Lower lobe of right lung (tissue), 2 donors: ENCODE results near the gene PSMD13. TPM values are rescaled to one million over a fixed set of nuclear protein-coding genes. Genes with fewer than 3 reads are reported as not detected.

ENCODE experiments used
- ATAC-seq, 2 donors: fragments of 200-7000 bp; cut with Tn5 transposase; one replicate each; pipeline ENCODE4 v1.9.1; 2020 to 2022; ENCODE audit warnings: mild to moderate bottlenecking in 2 of 2, moderate library complexity in 2 of 2
- DNase-seq: peaks from one replicate; pipeline ENCODE4 v3.0.0-alpha.2; 2020
- H3K27ac ChIP-seq: fragments of 200-600 bp; one replicate; pipeline ENCODE4 v1.8.0; 2022
- H3K27me3 ChIP-seq: fragments of 200-600 bp; one replicate; pipeline ENCODE4 v1.8.0; 2022; ENCODE audit warnings: low read depth
- H3K36me3 ChIP-seq: fragments of 200-600 bp; one replicate; pipeline ENCODE4 v1.8.0; 2022; ENCODE audit warnings: mild to moderate bottlenecking
- H3K4me1 ChIP-seq: fragments of 200-600 bp; one replicate; pipeline ENCODE4 v1.8.0; 2022
- H3K4me3 ChIP-seq: fragments of 200-600 bp; one replicate; pipeline ENCODE4 v1.8.0; 2022; ENCODE audit warnings: mild to moderate bottlenecking
- H3K9me3 ChIP-seq: fragments of 200-600 bp; one replicate; pipeline ENCODE4 v1.8.0; 2022
- CTCF ChIP-seq: fragments of 200-600 bp; IDR thresholded peaks from one replicate; pipeline ENCODE4 v1.8.0; 2022; ENCODE audit warnings: antibody characterized with exemption, mild to moderate bottlenecking
- intact Hi-C: fragments of 100-400 bp; cut with DNase I; formaldehyde crosslinking; loops from one replicate; pipeline ENCODE4 v1.11.0; 2022
- total RNA-seq: library from RNA; stranded (reverse); fragmentation: NEBNext Ultra II Directional; extraction: Animal tissue kit (Norgen Biotek cat#: 25700); gene quantifications from one replicate; pipeline ENCODE4 v1.2.1, GENCODE V29; 2021
- donor health status: DM: no; HTN: yes; CAD: no; lungs with severe emphysema.

PSMD13 gene
- total RNA-seq, 1 donor from 2014 or later, result 89.5 TPM

DNA sequence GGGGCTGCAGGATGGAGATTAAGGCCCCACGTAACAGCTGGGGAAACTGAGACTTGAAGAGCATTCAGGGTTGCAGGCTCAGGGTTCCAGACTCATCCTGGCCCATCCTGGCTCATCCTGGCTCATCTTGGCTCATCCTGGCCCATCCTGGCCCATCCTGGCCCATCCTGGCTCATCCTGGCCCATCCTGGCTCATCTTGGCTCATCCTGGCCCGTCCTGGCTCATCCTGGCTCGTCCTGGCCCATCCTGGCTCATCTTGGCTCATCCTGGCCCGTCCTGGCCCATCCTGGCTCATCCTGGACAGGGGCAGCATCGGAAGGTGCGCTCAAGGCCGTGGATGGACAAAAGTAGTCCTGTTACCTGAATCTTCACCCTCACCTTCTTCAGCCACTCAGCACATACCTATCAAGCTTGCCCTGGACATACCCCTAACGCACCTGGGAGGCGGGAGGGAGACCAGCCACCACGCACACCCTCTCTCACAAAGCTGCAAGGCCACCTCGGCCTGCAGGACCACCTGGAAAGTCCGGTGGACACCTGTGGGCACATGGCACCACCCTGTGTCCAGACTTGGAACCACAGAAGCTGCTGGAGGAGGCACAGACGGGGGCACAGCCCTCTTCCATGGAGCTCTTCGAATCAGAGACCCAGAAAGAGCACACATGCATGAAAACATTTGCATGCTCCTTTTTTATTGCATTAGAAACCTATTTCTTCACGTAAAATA lies 21.2 kb downstream of the PSMD13 start:
- intact Hi-C loops, result no loop called here
- TF ChIP-seq CTCF, result no peak
- DNase-seq, result no peak

GRCh38 chr11:259413-259812 lies 22.6 kb downstream of the PSMD13 start:
- H3K9me3 ChIP-seq, result no peaks in the 10 kb centered on the region
- no peak for DNase-seq
- H3K36me3 ChIP-seq, result no peaks in the 10 kb centered on the region
- H3K4me1 ChIP-seq, result no peaks in the 10 kb centered on the region
- no peak for ATAC-seq
- no peak overlapping the region for H3K4me3 ChIP-seq
- intact Hi-C loops, result no loop called here
- H3K27ac ChIP-seq, result no peak overlapping the region
- H3K27me3 ChIP-seq, result no peaks in the 10 kb centered on the region
- TF ChIP-seq CTCF, result no peak

More for the DNA sequence above, 21.2 kb downstream of the PSMD13 start:
- no peaks in the 10 kb centered on the region for H3K27me3 ChIP-seq
- no peak overlapping the region for H3K27ac ChIP-seq
- peaks cover 8% of the 10 kb centered on the region for H3K36me3 ChIP-seq
- no peaks in the 10 kb centered on the region for H3K4me1 ChIP-seq
- ATAC-seq, result peak in 1 of 2 donors; percentile 6
- no peak overlapping the region for H3K4me3 ChIP-seq
- H3K9me3 ChIP-seq, result no peaks in the 10 kb centered on the region

GRCh38 chr11:261624-262023 lies 24.8 kb downstream of the PSMD13 start:
- Histone ChIP-seq H3K27ac (no peak overlapping the region), H3K27me3 (no peaks in the 10 kb centered on the region), H3K4me3 (no peak overlapping the region), H3K36me3 (no peaks in the 10 kb centered on the region), H3K9me3 (no peaks in the 10 kb centered on the region), H3K4me1 (no peaks in the 10 kb centered on the region)
- no peak for DNase-seq
- intact Hi-C loops, result no loop called here
- no peak for ATAC-seq
- no peak for TF ChIP-seq CTCF

DNA sequence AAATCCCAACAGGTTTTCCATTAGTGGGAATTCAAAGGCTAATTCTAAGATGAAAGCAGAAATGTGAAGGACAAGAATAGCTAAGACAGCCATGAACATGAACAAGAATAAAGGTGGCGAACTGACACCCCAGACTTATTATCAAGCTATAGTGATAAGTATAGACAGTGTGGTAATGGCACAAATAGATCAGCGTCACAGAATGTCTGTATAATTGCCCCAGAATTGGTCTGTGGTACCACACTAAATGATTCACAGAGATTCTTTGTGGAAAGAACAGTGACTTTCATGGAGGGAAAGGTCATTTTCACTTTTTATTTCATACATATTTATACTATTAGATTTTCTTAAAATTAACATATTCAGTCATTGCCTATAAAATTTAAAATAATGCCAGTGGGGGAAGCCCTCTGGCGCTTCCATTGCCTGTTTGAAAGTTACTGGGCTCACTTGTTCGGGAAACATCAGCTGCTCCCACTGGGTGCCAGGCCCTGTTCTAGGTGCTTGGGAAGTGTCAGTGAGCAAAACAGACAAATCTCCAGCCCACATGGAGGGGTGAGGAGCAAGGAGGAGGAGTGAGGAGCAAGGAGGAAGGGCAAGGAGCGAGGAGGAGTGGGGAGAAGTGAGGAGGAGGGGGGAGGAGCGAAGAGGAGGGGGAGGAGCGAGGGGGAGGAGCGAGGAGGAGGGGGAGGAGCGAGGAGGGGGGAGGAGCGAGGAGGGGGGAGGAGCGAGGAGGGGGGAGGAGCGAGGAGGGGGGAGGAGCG lies 30.1 kb downstream of the PSMD13 start:
- intact Hi-C loops, result no loop called here
- H3K4me1 ChIP-seq, result peaks cover 14% of the 10 kb centered on the region
- H3K9me3 ChIP-seq, result no peaks in the 10 kb centered on the region
- no peaks in the 10 kb centered on the region for H3K27me3 ChIP-seq
- no peak for TF ChIP-seq CTCF
- no peak overlapping the region for H3K27ac ChIP-seq
- no peak overlapping the region for H3K4me3 ChIP-seq
- ATAC-seq, result peak; percentile 35 to 36
- DNase-seq, result no peak
- H3K36me3 ChIP-seq, result no peaks in the 10 kb centered on the region

DNA sequence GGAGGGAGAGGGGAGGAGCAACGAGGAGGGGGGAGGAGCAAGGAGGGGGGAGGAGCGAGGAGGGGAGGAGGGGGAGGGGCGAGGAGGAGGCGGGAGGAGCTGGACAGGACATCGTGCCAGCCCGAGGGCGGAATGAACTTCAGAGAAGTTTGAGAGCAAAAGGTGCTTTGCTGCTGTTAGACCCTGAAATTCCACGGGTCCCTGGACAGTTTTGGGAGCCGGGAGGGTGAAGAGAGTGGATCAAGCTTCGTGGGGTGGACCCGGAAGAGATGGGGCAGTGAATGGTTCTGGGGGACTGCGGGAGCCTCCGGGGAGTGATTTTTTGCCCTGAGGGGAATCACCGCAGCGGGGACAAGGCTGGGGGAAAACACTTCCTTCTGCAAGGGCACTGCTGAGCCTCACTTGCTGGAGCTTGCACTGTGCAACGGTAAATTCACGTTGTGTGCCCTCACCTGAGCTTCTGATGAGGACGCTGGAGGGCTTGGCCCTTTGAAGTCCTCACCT lies 30.8 kb downstream of the PSMD13 start:
- peak; percentile 71 to 72 for ATAC-seq
- peak; percentile 86 for DNase-seq
- no peaks in the 10 kb centered on the region for H3K27me3 ChIP-seq
- TF ChIP-seq CTCF, result no peak
- H3K4me1 ChIP-seq, result peaks cover 14% of the 10 kb centered on the region
- no peaks in the 10 kb centered on the region for H3K9me3 ChIP-seq
- no peaks in the 10 kb centered on the region for H3K36me3 ChIP-seq
- intact Hi-C loops, result no loop called here
- H3K27ac ChIP-seq, result peak overlapping the region; percentile 85
- peak overlapping the region; percentile 47 for H3K4me3 ChIP-seq
